Measurements from ENCODE around the gene SOD3.

Gene SOD3

DNA sequence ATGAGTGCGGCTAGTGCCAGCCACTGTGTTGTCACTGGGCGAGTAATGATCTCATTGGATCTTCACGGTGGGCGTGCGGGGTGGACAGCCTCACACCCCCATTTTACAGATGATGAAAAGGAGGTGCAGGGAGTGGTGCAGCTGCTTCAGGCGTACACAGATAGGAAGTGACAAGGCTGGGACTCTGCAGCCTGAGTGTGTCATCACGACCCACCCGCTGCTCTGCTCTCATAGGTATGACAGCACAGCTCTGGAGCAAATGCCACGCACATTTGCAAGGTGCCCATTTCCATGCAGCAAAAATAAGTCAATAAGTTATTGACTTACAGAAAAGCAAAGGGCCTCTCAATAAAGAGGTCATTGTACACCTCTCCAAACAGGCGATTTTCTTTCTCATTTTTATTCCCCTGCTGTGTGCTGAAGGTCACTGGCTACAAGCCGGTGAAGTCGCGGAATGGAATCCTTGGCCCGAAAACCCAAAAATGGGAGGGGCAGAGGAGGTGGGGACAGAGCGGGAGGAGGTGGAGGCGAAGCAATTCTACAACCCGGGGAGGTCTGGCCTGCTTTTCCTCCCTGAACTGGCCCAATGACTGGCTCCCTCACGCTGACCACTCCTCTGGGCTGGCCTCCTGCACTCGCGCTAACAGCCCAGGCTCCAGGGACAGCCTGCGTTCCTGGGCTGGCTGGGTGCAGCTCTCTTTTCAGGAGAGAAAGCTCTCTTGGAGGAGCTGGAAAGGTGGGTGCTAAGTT is at the start of gene SOD3:
SOD3 (plus strand) TSS at position 658 of the 750 bp plus-strand sequence. CDS start 3,949 bp downstream, outside the sequence.
- DNase-seq (ENCODE audit: low spot score): peak; percentile 84

GRCh38 chr4:24747234-24747975 is 48.0 kb upstream of the SOD3 start:
- DNase-seq (ENCODE audit: low spot score): no peak

DNA sequence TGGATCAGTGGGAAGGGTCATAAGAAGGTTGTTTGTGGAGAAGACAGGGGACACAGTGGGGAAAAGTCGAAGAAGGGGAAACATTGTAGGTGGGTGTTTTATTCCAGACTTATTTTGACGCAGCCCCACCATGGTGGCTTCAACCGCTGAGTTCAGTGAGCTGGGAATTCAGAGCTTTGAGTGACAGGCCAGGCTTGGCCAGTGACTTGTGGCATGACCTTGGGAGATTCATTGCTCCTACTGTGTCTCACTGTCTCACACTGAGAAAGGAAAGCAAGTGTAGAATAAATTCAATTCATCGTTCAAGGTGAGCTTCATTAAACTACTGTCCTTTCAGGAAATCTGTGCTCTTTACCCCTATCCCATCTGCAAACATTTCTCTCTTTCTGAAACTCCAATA is 47.4 kb upstream of the SOD3 start:
- DNase-seq (ENCODE audit: low spot score): no peak

DNA sequence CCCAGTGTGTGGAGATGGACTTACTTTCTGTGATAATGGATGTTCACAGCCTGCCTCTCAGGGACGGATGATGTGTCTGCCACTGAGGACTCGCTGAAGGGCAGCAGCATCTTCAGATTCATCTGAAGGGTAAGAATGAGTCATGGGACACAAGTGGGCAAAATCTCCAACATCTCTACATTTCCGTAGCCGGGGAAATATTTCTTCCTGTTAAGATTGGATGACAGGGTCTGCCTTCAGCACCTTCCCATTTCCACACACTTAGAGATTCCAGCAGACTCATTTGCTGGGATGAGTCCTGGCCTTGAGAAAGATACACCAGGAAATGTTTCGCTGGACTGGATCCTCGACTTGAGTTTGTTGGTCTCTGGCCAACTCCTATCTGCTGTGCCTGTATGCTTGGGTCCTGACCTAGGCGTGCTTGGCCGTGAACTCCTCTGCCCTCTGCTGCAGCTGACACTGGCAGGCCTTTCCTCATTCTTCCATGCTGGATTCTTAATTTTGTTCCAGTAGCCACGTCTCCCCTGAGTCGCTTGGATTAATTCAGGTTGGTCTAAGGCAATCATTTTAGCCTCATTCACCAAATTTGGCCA is 46.5 kb upstream of the SOD3 start:
- no peak for DNase-seq (ENCODE audit: low spot score)

DNA sequence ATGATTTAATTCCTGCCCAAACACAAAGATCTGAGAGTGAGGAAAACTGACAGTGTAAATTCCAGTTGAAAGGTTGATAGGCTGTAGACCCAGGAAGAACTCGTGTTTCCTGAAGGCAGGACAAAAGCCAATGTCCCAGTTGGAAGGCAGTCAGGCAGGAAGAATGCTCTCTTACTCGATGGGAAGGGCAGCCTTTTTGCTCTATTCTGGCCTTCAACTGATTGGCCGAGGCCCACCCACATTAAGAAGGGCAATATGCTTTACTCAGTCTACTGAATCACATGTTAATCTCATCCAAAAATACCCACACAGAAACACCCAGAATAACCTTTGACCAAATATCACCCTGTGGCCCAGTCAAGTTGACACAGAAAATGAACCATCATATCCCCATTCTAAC is 45.3 kb upstream of the SOD3 start:
- DNase-seq (ENCODE audit: low spot score): no peak

- no peak for DNase-seq (ENCODE audit: low spot score)
Observed at GRCh38 chr4:24751926-24752539, 43.3 kb upstream of the SOD3 start.

GRCh38 chr4:24753519-24753918 is 41.9 kb upstream of the SOD3 start:
- no peak for DNase-seq (ENCODE audit: low spot score)

DNA sequence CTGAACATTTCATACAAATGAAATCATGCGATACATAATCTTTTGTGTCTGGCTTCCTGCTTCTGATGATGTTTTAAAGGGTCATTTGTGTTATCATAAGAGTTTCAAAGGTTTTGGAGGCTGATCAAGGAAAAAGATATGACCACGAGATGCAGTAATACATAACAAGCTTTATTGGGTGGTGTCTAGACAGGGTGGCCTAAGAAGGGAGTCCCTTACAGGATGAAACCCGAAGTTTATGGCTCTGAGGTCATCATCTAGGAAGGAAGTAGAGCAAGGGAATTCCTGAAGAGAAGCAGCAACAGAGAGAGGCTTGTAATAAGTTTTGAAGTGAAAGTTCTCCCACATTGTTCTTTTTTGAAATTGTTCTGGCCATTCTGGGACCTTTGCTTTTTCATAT is 40.8 kb upstream of the SOD3 start:
- no peak for DNase-seq (ENCODE audit: low spot score)

DNA sequence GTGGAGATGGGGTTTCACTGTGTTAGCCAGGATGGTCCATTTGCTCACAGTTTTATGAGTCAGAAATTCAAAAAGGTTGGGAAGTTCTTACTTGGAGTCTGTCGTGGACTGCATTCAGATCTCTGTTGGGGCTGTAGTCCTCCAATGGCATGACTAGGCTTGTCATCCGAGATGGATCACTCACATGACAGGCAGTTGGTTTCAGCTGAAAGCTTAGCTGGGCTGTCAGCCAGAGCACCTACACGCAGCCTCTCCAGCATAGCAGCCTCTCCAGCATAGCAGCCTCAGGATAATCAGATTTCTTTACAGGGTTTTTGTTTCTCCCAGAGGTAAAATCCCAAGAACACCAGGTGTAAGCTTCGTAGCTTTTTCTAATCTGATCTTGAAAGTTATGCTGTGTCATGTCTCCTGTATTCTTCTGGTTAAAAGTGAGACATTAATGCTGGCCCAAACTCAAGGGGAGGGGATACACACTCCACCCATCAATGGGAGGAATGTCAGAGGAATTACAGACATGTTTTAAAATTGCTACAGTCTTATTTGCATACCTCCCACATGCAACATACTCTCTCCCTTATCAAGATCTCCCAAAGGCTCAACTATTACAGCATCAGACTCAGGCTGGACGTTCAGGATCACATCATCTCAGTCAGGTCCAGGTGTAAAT is 31.6 kb upstream of the SOD3 start:
- no peak for DNase-seq (ENCODE audit: low spot score)

DNA sequence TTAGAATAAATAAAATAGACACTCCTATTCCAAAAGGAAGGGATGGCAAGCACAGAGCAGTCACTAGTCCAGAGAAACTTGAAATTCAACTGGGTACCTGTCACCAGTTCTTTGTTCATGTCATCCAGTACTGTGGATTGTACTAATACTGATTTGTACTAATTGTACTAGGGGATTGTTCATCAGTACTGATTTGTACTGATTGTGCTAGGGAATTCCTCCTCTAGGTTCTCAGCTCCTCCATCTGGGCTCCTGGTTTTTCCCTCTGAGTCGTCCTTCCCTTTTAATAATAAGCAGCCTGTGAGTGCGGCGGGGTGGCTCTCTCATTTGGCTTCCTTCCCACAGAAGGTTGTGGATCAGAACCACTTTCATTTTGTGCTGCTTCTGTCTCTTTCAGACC is 31.0 kb upstream of the SOD3 start:
- no peak for DNase-seq (ENCODE audit: low spot score)

GRCh38 chr4:24765376-24765988 is 29.9 kb upstream of the SOD3 start:
- no peak for DNase-seq (ENCODE audit: low spot score)

GRCh38 chr4:24768006-24768405 is 27.4 kb upstream of the SOD3 start:
- DNase-seq (ENCODE audit: low spot score): no peak

DNA sequence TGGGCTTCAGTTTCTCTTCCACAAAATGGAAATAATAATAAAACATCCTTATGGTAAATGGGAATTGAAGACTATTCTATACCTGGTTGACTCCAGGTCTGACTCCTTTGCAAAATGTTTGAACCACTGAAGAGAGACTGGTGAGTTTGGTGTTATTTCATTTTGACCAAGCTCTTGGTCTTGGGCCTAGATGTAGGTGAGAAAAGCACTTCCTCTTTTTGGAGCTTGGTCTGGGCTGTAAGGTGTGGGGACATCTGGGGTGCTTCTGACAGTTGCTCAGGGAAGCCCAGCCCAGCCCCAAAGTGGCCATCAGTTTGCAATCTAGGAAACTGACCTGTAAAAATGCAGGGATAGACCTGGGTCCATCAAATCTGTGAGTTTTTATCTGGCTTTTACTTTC is 26.8 kb upstream of the SOD3 start:
- DNase-seq (ENCODE audit: low spot score): no peak

DNA sequence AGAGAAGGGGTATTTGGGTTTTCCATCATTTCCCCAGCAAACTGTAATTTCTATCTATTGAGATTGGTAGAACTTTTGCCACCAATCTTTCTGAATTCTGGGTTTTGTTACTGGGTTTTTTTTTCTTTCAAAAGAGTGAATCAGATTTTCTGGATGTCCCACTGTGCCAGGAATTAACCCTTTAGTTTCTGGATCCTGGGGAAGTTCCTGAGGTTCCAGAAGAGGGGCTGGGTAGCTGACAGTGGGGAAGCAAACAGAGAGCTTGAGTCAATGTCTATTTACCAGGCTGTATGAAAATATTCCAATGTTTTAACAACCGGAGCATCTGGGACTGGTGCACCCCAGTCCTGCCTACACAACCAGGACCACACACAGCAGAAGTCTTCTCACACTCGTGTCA is 25.8 kb upstream of the SOD3 start:
- DNase-seq (ENCODE audit: low spot score): no peak

GRCh38 chr4:24770032-24770584 is 25.3 kb upstream of the SOD3 start:
- DNase-seq (ENCODE audit: low spot score): no peak

DNA sequence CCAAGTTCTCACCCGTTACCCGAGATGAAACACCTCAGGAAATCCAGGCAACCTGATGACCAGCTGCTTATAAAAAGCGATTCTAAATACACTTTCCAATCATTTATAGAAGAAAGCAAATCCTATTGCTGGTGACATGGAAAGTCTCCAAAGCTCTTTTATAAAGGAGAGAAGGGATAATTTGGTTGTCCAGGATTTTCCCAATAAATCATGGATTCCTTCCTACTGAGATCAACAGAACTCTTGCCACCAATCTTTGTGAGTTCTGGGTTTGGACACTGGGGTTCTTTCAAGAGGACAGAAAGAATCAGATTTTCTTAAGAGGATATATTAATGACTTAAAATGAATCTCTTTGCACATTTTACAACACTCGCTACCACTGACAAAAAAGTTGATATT is 24.7 kb upstream of the SOD3 start:
- no peak for DNase-seq (ENCODE audit: low spot score)

GRCh38 chr4:24771241-24771640 is 24.1 kb upstream of the SOD3 start:
- DNase-seq (ENCODE audit: low spot score): no peak

DNA sequence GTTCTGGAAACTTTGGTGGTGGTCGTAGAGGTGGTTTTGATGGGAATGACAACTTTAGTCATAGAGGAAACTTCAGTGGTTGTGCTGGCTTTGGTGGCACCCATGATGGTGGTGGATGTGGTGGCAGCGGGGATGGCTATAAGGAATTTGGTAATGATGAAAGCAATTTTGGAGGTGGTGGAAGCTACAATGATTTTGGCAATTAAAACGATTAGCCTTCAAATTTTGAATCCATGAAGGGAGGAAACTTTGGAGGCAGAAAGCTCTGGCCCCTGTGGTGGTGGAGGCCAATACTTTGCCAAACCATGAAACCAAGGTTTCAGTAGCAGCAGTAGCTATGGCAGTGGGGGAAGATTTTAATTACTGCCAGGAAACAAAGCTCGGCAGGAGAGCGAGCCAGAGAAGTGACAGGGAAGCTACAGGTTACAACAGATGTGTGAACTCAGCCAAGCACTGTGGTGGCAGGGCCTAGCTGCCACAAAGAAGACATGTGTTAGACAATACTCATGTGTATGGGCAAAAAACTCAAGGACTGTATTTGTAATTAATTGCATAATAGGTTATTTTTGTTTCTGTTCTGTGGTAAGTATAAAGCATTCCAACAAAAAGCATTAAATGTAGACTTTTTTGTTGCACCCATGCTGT is 23.2 kb upstream of the SOD3 start:
- no peak for DNase-seq (ENCODE audit: low spot score)

GRCh38 chr4:24772952-24773351 is 22.4 kb upstream of the SOD3 start:
- no peak for DNase-seq (ENCODE audit: low spot score)

- DNase-seq (ENCODE audit: low spot score): no peak
Observed at GRCh38 chr4:24774452-24774851, 20.9 kb upstream of the SOD3 start.

DNA sequence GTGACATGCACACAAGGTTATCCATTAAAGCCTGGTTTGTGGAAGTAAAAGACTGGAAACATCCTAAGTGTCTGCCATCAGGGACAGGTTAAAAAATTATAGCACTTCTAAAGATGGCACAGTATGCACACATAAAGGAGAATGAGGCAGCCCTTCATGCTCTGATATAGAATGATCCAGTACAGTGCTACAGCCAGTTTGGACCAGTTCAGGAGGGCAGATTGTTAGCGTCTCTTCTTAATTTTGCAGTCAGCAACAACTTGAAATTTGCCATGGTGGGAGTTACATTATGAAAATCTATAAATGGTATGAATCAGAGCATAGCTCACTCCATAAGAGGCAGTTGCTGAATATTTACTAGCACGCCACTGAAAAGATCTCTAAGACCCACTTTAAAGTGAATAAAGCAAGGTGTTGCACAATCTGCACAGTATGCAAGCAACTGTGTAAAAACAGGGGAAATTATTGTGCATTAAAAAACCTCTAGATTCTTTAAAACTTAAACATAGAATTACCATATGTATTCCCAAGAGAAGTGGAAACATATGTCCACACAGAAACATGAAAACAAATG is 20.3 kb upstream of the SOD3 start:
- no peak for DNase-seq (ENCODE audit: low spot score)
